Measurements from ENCODE around the gene VPS50.
"Not testable (repeated sequence)": the region's sequence is repeated elsewhere in the genome, so short reads cannot be mapped to it uniquely, and the experiment has no call there.

VPS50 gene

GRCh38 chr7:93239824-93240223, 7.7 kb downstream of the VPS50 start:
- no peak for DNase-seq

GRCh38 chr7:93242106-93242505, 9.9 kb downstream of the VPS50 start:
- DNase-seq: no peak

- DNase-seq: no peak
These were observed 13.6 kb downstream of the VPS50 start for GRCh38 chr7:93245525-93246432.

- DNase-seq: no peak
These were observed 17.5 kb downstream of the VPS50 start for GRCh38 chr7:93249491-93250148.

GRCh38 chr7:93258661-93259060, 26.5 kb downstream of the VPS50 start:
- no peak for DNase-seq

- no peak for DNase-seq
These were observed 30.4 kb downstream of the VPS50 start for GRCh38 chr7:93262535-93262934.

- no peak for DNase-seq
These were observed 33.1 kb downstream of the VPS50 start for GRCh38 chr7:93265220-93265619.

- no peak for DNase-seq
These were observed 47.4 kb downstream of the VPS50 start for GRCh38 chr7:93279541-93279940.

- no peak for DNase-seq
These were observed 52.7 kb downstream of the VPS50 start for GRCh38 chr7:93284908-93285307.

- no peak for DNase-seq
These were observed 61.1 kb downstream of the VPS50 start for GRCh38 chr7:93293229-93293628.

- no peak for DNase-seq
These were observed 66.0 kb downstream of the VPS50 start for GRCh38 chr7:93298206-93298605.

- DNase-seq: no peak
These were observed 66.5 kb downstream of the VPS50 start for GRCh38 chr7:93298671-93299070.

GRCh38 chr7:93301736-93302135, 69.6 kb downstream of the VPS50 start:
- no peak for DNase-seq

GRCh38 chr7:93307131-93307660, 75.0 kb downstream of the VPS50 start:
- no peak for DNase-seq

- no peak for DNase-seq
These were observed 75.8 kb downstream of the VPS50 start for GRCh38 chr7:93307943-93308342.

- no peak for DNase-seq
These were observed 78.2 kb downstream of the VPS50 start for GRCh38 chr7:93310346-93310745.

- no peak for DNase-seq
These were observed 82.3 kb downstream of the VPS50 start for GRCh38 chr7:93314449-93314848.

GRCh38 chr7:93315896-93316295, 83.7 kb downstream of the VPS50 start:
- DNase-seq: no peak

GRCh38 chr7:93316730-93317129, 84.6 kb downstream of the VPS50 start:
- no peak for DNase-seq

GRCh38 chr7:93320887-93321286, 88.7 kb downstream of the VPS50 start:
- DNase-seq: no peak

- not testable (repeated sequence) for DNase-seq
These were observed 94.1 kb downstream of the VPS50 start for GRCh38 chr7:93326291-93326690.

- DNase-seq: no peak
These were observed 95.0 kb downstream of the VPS50 start for GRCh38 chr7:93327006-93327633.

GRCh38 chr7:93331706-93332105, 99.5 kb downstream of the VPS50 start:
- DNase-seq: no peak

GRCh38 chr7:93332172-93332571, 100.0 kb downstream of the VPS50 start:
- DNase-seq: no peak
